K562 (cell line): ENCODE data around the gene SYT17. TPM values are rescaled to one million over a fixed set of nuclear protein-coding genes. Genes with fewer than 3 reads are reported as not detected.

Experiments
- ATAC-seq: fragments of 200-7000 bp; cut with Tn5 transposase; 3 replicates; pipeline ENCODE4 v1.9.1; 2020; ENCODE audit warnings: moderate library complexity
- BruUV-seq: library from RNA; stranded (reverse); fragments of 400-500 nt; replicated peaks from 2 replicates; lab custom pipeline; 2021; lab: Mats Ljungman, UMichigan
- CTCF ChIA-PET: fragments of 300-600 bp; formaldehyde crosslinking; extraction: SDS; loops from one replicate; lab custom pipeline; 2021; ENCODE audit warnings: low intra/inter-chr PET ratio; lab: Yijun Ruan, JAX
- POLR2A ChIA-PET: fragments of 300-600, 350-650 bp; sonication (Branson Sonifier 250); formaldehyde crosslinking; extraction: SDS; loops from one replicate; lab custom pipeline; 2021; ENCODE audit warnings: antibody characterized with exemption, inconsistent platforms; lab: Yijun Ruan, JAX
- DNase-seq, 4 experiments: peaks; one replicate each; pipeline versions ENCODE4 v3.0.0 to v3.0.0-alpha.2; 2011 to 2018; ENCODE audit warnings: low spot score in 3 of 4, mixed read lengths in 3 of 4; ENCODE audit errors: extremely low read depth in 1 of 4
- FAIRE-seq: peaks from 2 replicates; lab custom pipeline; 2011; peaks lifted over from hg19 to GRCh38; lab: Jason Lieb, UNC
- H2AFZ ChIP-seq: 2 replicates; pipeline ENCODE4 v1.6.0; 2011; ENCODE audit warnings: low read depth, low read length, control low read depth, inconsistent platforms
- H3K27ac ChIP-seq: fragments of 200-600 bp; 3 replicates; pipeline ENCODE4 v1.8.0; 2011; ENCODE audit warnings: low read depth, mild to moderate bottlenecking, control low read depth, inconsistent platforms, low read length, moderate library complexity, mixed read lengths; ENCODE audit errors: extremely low read depth
- H3K27me3 ChIP-seq, 2 experiments: fragments of 300-600 bp in 1 of 2; 2 replicates in 1 of 2; 3 replicates in 1 of 2; pipeline versions ENCODE4 v1.6.0 to v1.8.0; 2011; ENCODE audit warnings: inconsistent platforms in 2 of 2, low read length in 2 of 2, mild to moderate bottlenecking in 1 of 2, mixed read lengths in 1 of 2, moderate library complexity in 1 of 2; ENCODE audit not compliant: control insufficient read depth in 2 of 2, insufficient read depth in 2 of 2
- H3K36me3 ChIP-seq: fragments of 300-600 bp; 3 replicates; pipeline ENCODE4 v1.8.0; 2011; ENCODE audit warnings: mild to moderate bottlenecking, low read length, inconsistent platforms; ENCODE audit not compliant: control insufficient read depth, insufficient read depth
- H3K4me1 ChIP-seq, 2 experiments: fragments of 200-600 bp in 1 of 2; replicated peaks in 1 of 2; 2 replicates in 1 of 2; 3 replicates in 1 of 2; pipeline versions ENCODE4 v1.5.1 to v1.8.0; 2011; ENCODE audit warnings: inconsistent platforms in 2 of 2, low read length in 2 of 2, mild to moderate bottlenecking in 1 of 2, mixed read lengths in 1 of 2, moderate library complexity in 1 of 2; ENCODE audit not compliant: control insufficient read depth in 2 of 2, insufficient read depth in 2 of 2
- H3K4me2 ChIP-seq: 2 replicates; pipeline ENCODE4 v1.6.1; 2011; ENCODE audit warnings: low read length, control low read depth, inconsistent platforms, mixed read lengths; ENCODE audit not compliant: insufficient read depth
- H3K4me3 ChIP-seq: fragments of 200-600 bp; sonication (generic), shearing (Covaris generic); 2 replicates; pipeline ENCODE4 v1.5.1; 2016; ENCODE audit warnings: control low read depth, inconsistent platforms
- H3K79me2 ChIP-seq: fragments of 200-600 bp; 3 replicates; pipeline ENCODE4 v1.8.0; 2011; ENCODE audit warnings: low read length, inconsistent platforms; ENCODE audit not compliant: control insufficient read depth, insufficient read depth
- H3K9ac ChIP-seq, 2 experiments: 2 replicates each; pipeline versions ENCODE4 v1.6.0 to v1.6.1; 2011; ENCODE audit warnings: low read depth in 2 of 2, low read length in 2 of 2, control low read depth in 1 of 2, inconsistent platforms in 1 of 2, mild to moderate bottlenecking in 1 of 2, mixed read lengths in 1 of 2; ENCODE audit not compliant: insufficient read depth in 1 of 2
- H3K9me1 ChIP-seq: one replicate; pipeline ENCODE4 v1.6.0; 2011; ENCODE audit warnings: inconsistent platforms, mild to moderate bottlenecking, low read length, moderate library complexity; ENCODE audit not compliant: control insufficient read depth, insufficient read depth
- H3K9me3 ChIP-seq: replicated peaks from 2 replicates; pipeline ENCODE4 v1.5.1; 2011; ENCODE audit warnings: low read depth, low read length, inconsistent platforms; ENCODE audit not compliant: control insufficient read depth, insufficient read depth
- H4K20me1 ChIP-seq: replicated peaks from 2 replicates; pipeline ENCODE4 v1.6.1; 2011; ENCODE audit warnings: low read length, inconsistent platforms, mixed read lengths; ENCODE audit not compliant: control insufficient read depth, insufficient read depth
- CREB1 ChIP-seq, 2 experiments: sonication (generic) in 1 of 2; formaldehyde crosslinking in 1 of 2; IDR thresholded peaks; 2 replicates each; pipeline versions ENCODE4 v1.6.1 to v1.8.0; 2012 to 2022; ENCODE audit warnings: inconsistent platforms in 1 of 2, mild to moderate bottlenecking in 1 of 2, missing genetic modification reagents in 1 of 2, moderate library complexity in 1 of 2
- E2F8 ChIP-seq: fragments of 450-650 bp; IDR thresholded peaks from 2 replicates; pipeline ENCODE4 v1.7.1; 2018; ENCODE audit warnings: mild to moderate bottlenecking, low read depth; ENCODE audit not compliant: partially characterized antibody
- GATAD2A ChIP-seq: fragments of 450-650 bp; IDR thresholded peaks from 2 replicates; pipeline ENCODE4 v1.6.1; 2017
- HMG20B ChIP-seq: fragments of 250-450 bp; sonication (Bioruptor Pico); IDR thresholded peaks from 2 replicates; pipeline ENCODE4 v1.5.0; 2021; ENCODE audit warnings: mild to moderate bottlenecking
- MBD2 ChIP-seq: sonication (generic); IDR thresholded peaks from 2 replicates; pipeline ENCODE4 v1.6.1; 2016; ENCODE audit warnings: low read depth, borderline replicate concordance
- MCM7 ChIP-seq, 2 experiments: fragments of 450-650 bp; IDR thresholded peaks; 2 replicates each; pipeline ENCODE4 v1.6.1; 2016 to 2018
- NR1H2 ChIP-seq: sonication (generic); formaldehyde crosslinking; IDR thresholded peaks from 2 replicates; pipeline ENCODE4 v1.4.0; 2020; ENCODE audit warnings: mild to moderate bottlenecking, missing genetic modification reagents
- PREB ChIP-seq: sonication (generic); formaldehyde crosslinking; IDR thresholded peaks from 2 replicates; pipeline ENCODE4 v1.8.1; 2023; ENCODE audit warnings: mild to moderate bottlenecking, missing genetic modification reagents
- RFX1 ChIP-seq: fragments of 450-650 bp; IDR thresholded peaks from 2 replicates; pipeline ENCODE4 v1.6.1; 2016; ENCODE audit warnings: mild to moderate bottlenecking, moderate library complexity
- SMARCA5 ChIP-seq: fragments of 450-650 bp; IDR thresholded peaks from 2 replicates; pipeline ENCODE4 v1.6.1; 2016
- ZNF165 ChIP-seq: fragments of 250-450 bp; sonication (Bioruptor Pico); IDR thresholded peaks from 2 replicates; pipeline ENCODE4 v1.4.0; 2020; ENCODE audit warnings: borderline replicate concordance
- ZNF324 ChIP-seq: fragments of 250-450 bp; sonication (Bioruptor Pico); IDR thresholded peaks from 2 replicates; pipeline ENCODE4 v1.4.0; 2020; ENCODE audit warnings: mild to moderate bottlenecking
- ZZZ3 ChIP-seq: fragments of 450-650 bp; IDR thresholded peaks from 2 replicates; pipeline ENCODE4 v1.6.1; 2016; ENCODE audit warnings: antibody characterized with exemption, mild to moderate bottlenecking, moderate library complexity
- WGBS: fragments of 100-300 bp; shearing (Covaris generic); methylation state at CpG from one replicate; pipeline ENCODE4 v1.1.6; 2016; ENCODE audit warnings: low coverage, mixed read lengths; ENCODE audit not compliant: insufficient coverage; ENCODE audit errors: missing lambda C conversion rate; 5-methylcytosine and 5-hydroxymethylcytosine counted together
- in situ Hi-C: fragments of 300-500 bp; cut with MboI; formaldehyde crosslinking; loops from 4 replicates; pipeline ENCODE4 v1.15.0; 2018; ENCODE audit warnings: inconsistent platforms, mixed read lengths
- intact Hi-C: fragments of 100-400 bp; cut with micrococcal nuclease; formaldehyde crosslinking; loops from 2 replicates; pipeline ENCODE4 v1.14.2; 2022
- polyA plus RNA-seq, 8 experiments: library from polyadenylated mRNA; depleted of rRNA in 4 of 8; stranded (reverse) in 5 of 8; unstranded in 3 of 8; fragments of >200 nt; fragmentation: Nextera tagmentation in 2 of 8; fragmentation: Illumina TruSeq in 1 of 8; extraction: Ambion mirVana in 2 of 8; extraction: Trizol in 1 of 8; gene quantifications; 2 replicates each; pipeline versions ENCODE4 v1.2.1 to v1.2.3, GENCODE V29; 2011 to 2014; ENCODE audit warnings: inconsistent platforms in 1 of 8, missing spikeins in 1 of 8
- total RNA-seq, 7 experiments: library from RNA; depleted of rRNA in 6 of 7; stranded (reverse); fragments of >200 nt in 6 of 7; fragmentation: Illumina TruSeq in 2 of 7; extraction: Trizol in 2 of 7; gene quantifications; 2 replicates each; pipeline versions ENCODE4 v1.2.1 to v1.2.3, GENCODE V29; 2011 to 2021; ENCODE audit warnings: low replicate concordance in 1 of 7
- TF ChIP-seq, protein P1 (sequence below), 2 experiments: fragments of 450-650 bp in 1 of 2; IDR thresholded peaks; 2 replicates each; pipeline ENCODE4 v1.6.1; 2011 to 2017; ENCODE audit warnings: low read depth in 2 of 2, antibody characterized with exemption in 1 of 2, borderline replicate concordance in 1 of 2, low read length in 1 of 2, mild to moderate bottlenecking in 1 of 2, mixed read lengths in 1 of 2; ENCODE audit not compliant: control insufficient read depth in 1 of 2

Gene SYT17
- total and polyA plus RNA-seq, 9 of the 15 experiments (the other 6 are each of a cell fraction or from before 2014, with no cell fraction given): not detected

- TF ChIP-seq E2F8 (no peak), MCM7 (IDR thresholded peaks at IDR 0.05) (no peak), SMARCA5 (no peak), RFX1 (no peak)
Observed at GRCh38 chr16:19133600-19133999, 34.4 kb upstream of the SYT17 start (continued).

DNA sequence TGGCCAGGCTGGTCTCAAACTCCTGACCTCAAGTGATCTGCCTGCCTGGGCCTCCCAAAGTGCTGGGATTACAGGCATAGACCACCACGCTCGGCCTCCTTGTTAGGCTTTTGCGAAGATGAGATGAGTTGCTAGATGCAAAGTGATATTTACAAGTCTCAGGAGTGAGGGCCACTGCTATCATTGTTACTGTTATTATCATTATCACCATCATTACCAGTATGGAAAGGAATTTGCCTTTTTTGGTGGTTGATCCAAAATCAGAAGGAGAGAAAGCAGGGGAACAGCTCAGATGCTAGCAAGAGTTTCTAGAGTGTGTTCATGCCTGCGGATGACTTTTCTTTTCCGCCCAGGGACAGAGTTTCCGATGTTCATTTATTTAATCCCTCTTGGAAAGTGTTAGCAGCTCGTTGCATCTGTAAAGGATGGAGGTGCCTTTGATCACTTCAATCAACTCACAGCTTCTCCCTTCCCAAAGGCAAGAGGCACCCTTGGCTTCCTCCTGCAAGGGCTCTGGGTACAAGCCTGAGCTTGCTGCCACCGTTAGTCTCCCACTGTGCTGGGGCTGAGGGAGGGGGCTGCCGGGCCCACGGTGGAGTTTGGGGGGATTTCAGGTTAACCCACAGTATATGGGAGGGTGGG is 32.7 kb upstream of the SYT17 start:
- H3K27me3 ChIP-seq: no peaks in the 10 kb centered on the region; a peak in 1 of 5 replicates
- H2AFZ ChIP-seq: no peak overlapping the region
- H3K4me1 ChIP-seq: peaks cover 17 to 28% of the 10 kb centered on the region in 2 experiments
- in situ Hi-C loops: no loop called here
- no peak for FAIRE-seq
- ChIA-PET POLR2A (interaction anchor here (0.5 to 3.2 kb wide), 5 partner anchors 9 to 348 kb away, joined by 3 to 13 read pairs (median 4); no protein-coding TSS in a partner anchor), CTCF (no interaction called here)
- no peak overlapping the region for H3K4me3 ChIP-seq
- BruUV-seq: no TSS peak
- no peak for ATAC-seq
- WGBS: 77% methylated on average over 9 of the region's 10 CpGs
- DNase-seq: no peak
- no peak overlapping the region for H3K27ac ChIP-seq
- H4K20me1 ChIP-seq: no peaks in the 10 kb centered on the region
- H3K9me1 ChIP-seq: no peaks in the 10 kb centered on the region
- no peaks in the 10 kb centered on the region for H3K79me2 ChIP-seq
- H3K36me3 ChIP-seq: no peaks in the 10 kb centered on the region
- no peak overlapping the region; a peak in 1 of 4 replicates for H3K9ac ChIP-seq
- H3K9me3 ChIP-seq: no peaks in the 10 kb centered on the region
- intact Hi-C loops: no loop called here
- no peak overlapping the region for H3K4me2 ChIP-seq
- TF ChIP-seq PREB (CRISPR knock-in tag) (no peak), NR1H2 (CRISPR knock-in tag) (no peak), ZZZ3 (no peak), CREB1 (IDR thresholded peaks at IDR 0.05) (no peak), CREB1 (CRISPR knock-in tag; IDR thresholded peaks at IDR 0.05) (no peak), ZNF324 (CRISPR knock-in tag) (no peak), MBD2 (no peak), HMG20B (CRISPR knock-in tag) (no peak), GATAD2A (no peak), ZNF165 (CRISPR knock-in tag) (no peak)
- TF ChIP-seq, protein P1, sequence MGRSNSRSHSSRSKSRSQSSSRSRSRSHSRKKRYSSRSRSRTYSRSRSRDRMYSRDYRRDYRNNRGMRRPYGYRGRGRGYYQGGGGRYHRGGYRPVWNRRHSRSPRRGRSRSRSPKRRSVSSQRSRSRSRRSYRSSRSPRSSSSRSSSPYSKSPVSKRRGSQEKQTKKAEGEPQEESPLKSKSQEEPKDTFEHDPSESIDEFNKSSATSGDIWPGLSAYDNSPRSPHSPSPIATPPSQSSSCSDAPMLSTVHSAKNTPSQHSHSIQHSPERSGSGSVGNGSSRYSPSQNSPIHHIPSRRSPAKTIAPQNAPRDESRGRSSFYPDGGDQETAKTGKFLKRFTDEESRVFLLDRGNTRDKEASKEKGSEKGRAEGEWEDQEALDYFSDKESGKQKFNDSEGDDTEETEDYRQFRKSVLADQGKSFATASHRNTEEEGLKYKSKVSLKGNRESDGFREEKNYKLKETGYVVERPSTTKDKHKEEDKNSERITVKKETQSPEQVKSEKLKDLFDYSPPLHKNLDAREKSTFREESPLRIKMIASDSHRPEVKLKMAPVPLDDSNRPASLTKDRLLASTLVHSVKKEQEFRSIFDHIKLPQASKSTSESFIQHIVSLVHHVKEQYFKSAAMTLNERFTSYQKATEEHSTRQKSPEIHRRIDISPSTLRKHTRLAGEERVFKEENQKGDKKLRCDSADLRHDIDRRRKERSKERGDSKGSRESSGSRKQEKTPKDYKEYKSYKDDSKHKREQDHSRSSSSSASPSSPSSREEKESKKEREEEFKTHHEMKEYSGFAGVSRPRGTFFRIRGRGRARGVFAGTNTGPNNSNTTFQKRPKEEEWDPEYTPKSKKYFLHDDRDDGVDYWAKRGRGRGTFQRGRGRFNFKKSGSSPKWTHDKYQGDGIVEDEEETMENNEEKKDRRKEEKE (IDR thresholded peaks at IDR 0.05; ENCODE audit: borderline replicate concordance in 1 of 2, control insufficient read depth in 1 of 2, low read depth in 2 of 2, low read length in 1 of 2): no peak
